Trophoblast cell (in vitro differentiated cells and primary cell): ENCODE data around the gene TMC8.

Experiments used
- DNase-seq, 2 donors: peaks; one replicate each; pipeline ENCODE4 v3.0.0-alpha.2; 2016
- H2AFZ ChIP-seq: 2 replicates; pipeline ENCODE4 v1.6.1; 2013; ENCODE audit warnings: low read length, moderate library complexity, mild to moderate bottlenecking; ENCODE audit not compliant: insufficient read depth, poor library complexity
- H2AK5ac ChIP-seq: 2 replicates; pipeline ENCODE4 v1.6.1; 2013; ENCODE audit warnings: mild to moderate bottlenecking, low read length
- H2BK120ac ChIP-seq: 2 replicates; pipeline ENCODE4 v1.6.1; 2013; ENCODE audit warnings: low read length, mild to moderate bottlenecking, moderate library complexity; ENCODE audit not compliant: insufficient read depth, poor library complexity
- H2BK12ac ChIP-seq: 2 replicates; pipeline ENCODE4 v1.6.1; 2013; ENCODE audit warnings: mild to moderate bottlenecking, low read length, moderate library complexity
- H2BK5ac ChIP-seq: 2 replicates; pipeline ENCODE4 v1.6.1; 2013; ENCODE audit warnings: low read length, low read depth, moderate library complexity, mild to moderate bottlenecking; ENCODE audit not compliant: poor library complexity
- H3K14ac ChIP-seq: 2 replicates; pipeline ENCODE4 v1.6.1; 2013; ENCODE audit warnings: mild to moderate bottlenecking, low read length
- H3K18ac ChIP-seq: 2 replicates; pipeline ENCODE4 v1.6.1; 2013; ENCODE audit warnings: mild to moderate bottlenecking, low read length
- H3K23ac ChIP-seq: 2 replicates; pipeline ENCODE4 v1.6.1; 2013; ENCODE audit warnings: low read length
- H3K27ac ChIP-seq: 2 replicates; pipeline ENCODE4 v1.5.1; 2013; ENCODE audit warnings: low read depth, mild to moderate bottlenecking, inconsistent platforms, low read length, moderate library complexity
- H3K27me3 ChIP-seq: 2 replicates; pipeline ENCODE4 v1.6.1; 2013; ENCODE audit warnings: inconsistent platforms, mild to moderate bottlenecking, low read length, moderate library complexity; ENCODE audit not compliant: insufficient read depth
- H3K36me3 ChIP-seq, 2 experiments: 1 replicate in 1 of 2; 2 replicates in 1 of 2; pipeline ENCODE4 v1.6.1; 2013; ENCODE audit warnings: low read length in 2 of 2, mild to moderate bottlenecking in 2 of 2, moderate library complexity in 1 of 2; ENCODE audit not compliant: insufficient read depth in 2 of 2, control insufficient read depth in 1 of 2
- H3K4ac ChIP-seq: 2 replicates; pipeline ENCODE4 v1.6.1; 2013; ENCODE audit warnings: low read depth, mild to moderate bottlenecking, low read length, moderate library complexity
- H3K4me1 ChIP-seq, 2 experiments: 1 replicate in 1 of 2; 2 replicates in 1 of 2; pipeline ENCODE4 v1.6.1; 2013; ENCODE audit warnings: low read length in 2 of 2, mild to moderate bottlenecking in 2 of 2, moderate library complexity in 1 of 2; ENCODE audit not compliant: insufficient read depth in 2 of 2, control insufficient read depth in 1 of 2
- H3K4me2 ChIP-seq: 2 replicates; pipeline ENCODE4 v1.6.1; 2013; ENCODE audit warnings: inconsistent platforms, mild to moderate bottlenecking, low read length, moderate library complexity
- H3K4me3 ChIP-seq: 2 replicates; pipeline ENCODE4 v1.5.1; 2013; ENCODE audit warnings: mild to moderate bottlenecking, low read depth, low read length, inconsistent platforms
- H3K79me1 ChIP-seq: one replicate; pipeline ENCODE4 v1.6.1; 2013; ENCODE audit warnings: low read length
- H3K79me2 ChIP-seq: 2 replicates; pipeline ENCODE4 v1.6.1; 2013; ENCODE audit warnings: low read length, mild to moderate bottlenecking; ENCODE audit not compliant: control insufficient read depth, insufficient read depth, poor library complexity
- H3K9ac ChIP-seq: 2 replicates; pipeline ENCODE4 v1.6.1; 2013; ENCODE audit warnings: mild to moderate bottlenecking, low read length
- H3K9me3 ChIP-seq: 2 replicates; pipeline ENCODE4 v1.6.1; 2013; ENCODE audit warnings: low read depth, mild to moderate bottlenecking, control low read depth, inconsistent platforms, low read length; ENCODE audit not compliant: insufficient read depth
- H4K12ac ChIP-seq: 2 replicates; pipeline ENCODE4 v1.6.1; 2013; ENCODE audit warnings: low read depth, mild to moderate bottlenecking, low read length, moderate library complexity
- H4K8ac ChIP-seq: 2 replicates; pipeline ENCODE4 v1.6.1; 2013; ENCODE audit warnings: low read depth, mild to moderate bottlenecking, low read length, moderate library complexity
- H4K91ac ChIP-seq: one replicate; pipeline ENCODE4 v1.6.1; 2013; ENCODE audit warnings: low read depth, mild to moderate bottlenecking, low read length, moderate library complexity
- WGBS: extraction: QIAGEN DNeasy Blood & Tissue Kit; methylation state at CpG from one replicate; pipeline ENCODE4 v1.1.7; 2013; ENCODE audit warnings: missing lambda C conversion rate; ENCODE audit not compliant: insufficient read length, insufficient coverage; ENCODE audit errors: extremely low coverage; 5-methylcytosine and 5-hydroxymethylcytosine counted together

Gene TMC8

DNA sequence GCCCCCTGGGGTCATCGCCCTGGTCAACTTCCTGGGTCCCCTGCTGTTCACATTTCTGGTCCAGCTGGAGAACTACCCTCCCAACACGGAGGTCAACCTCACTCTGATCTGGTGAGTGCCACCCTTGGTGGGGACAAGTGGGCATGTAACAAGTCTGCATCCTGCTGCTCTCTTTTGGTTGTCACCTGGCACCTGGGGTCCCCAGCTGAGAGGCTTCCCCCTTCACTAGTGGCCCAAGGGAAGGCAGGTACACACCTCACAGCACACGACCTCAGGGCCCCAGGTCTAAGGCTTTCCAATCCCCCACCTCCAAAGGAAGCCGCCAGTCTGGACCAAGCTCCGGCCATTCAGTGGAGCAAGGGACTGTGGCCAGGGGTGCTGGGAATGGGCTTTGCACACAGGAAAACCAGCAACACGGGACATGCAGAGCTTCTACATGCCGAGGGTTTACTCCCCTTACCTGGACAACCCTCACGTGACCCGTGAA lies 4.4 kb downstream of the TMC8 start:
- no peak overlapping the region for H2BK12ac ChIP-seq
- H3K36me3 ChIP-seq: no peaks in the 10 kb centered on the region
- no peak overlapping the region for H2BK5ac ChIP-seq
- H3K79me1 ChIP-seq: no peaks in the 10 kb centered on the region
- no peak overlapping the region for H3K4me2 ChIP-seq
- no peak overlapping the region for H3K14ac ChIP-seq
- no peak overlapping the region for H3K23ac ChIP-seq
- peaks cover 0 to 6% of the 10 kb centered on the region in 2 experiments for H3K4me1 ChIP-seq
- H3K27me3 ChIP-seq: no peaks in the 10 kb centered on the region
- DNase-seq: no peak
- H2BK120ac ChIP-seq: no peak overlapping the region
- no CpG with 5 or more reads among the region's 9 CpGs for WGBS
- H3K9me3 ChIP-seq: no peaks in the 10 kb centered on the region
- H2AK5ac ChIP-seq: no peak overlapping the region
- no peak overlapping the region for H4K8ac ChIP-seq
- H3K9ac ChIP-seq: no peak overlapping the region
- no peak overlapping the region for H2AFZ ChIP-seq
- no peak overlapping the region for H4K12ac ChIP-seq
- no peak overlapping the region for H3K4me3 ChIP-seq
- H3K4ac ChIP-seq: no peak overlapping the region
- no peak overlapping the region for H3K27ac ChIP-seq
- no peaks in the 10 kb centered on the region for H3K79me2 ChIP-seq
- H4K91ac ChIP-seq: no peak overlapping the region
- no peak overlapping the region for H3K18ac ChIP-seq

DNA sequence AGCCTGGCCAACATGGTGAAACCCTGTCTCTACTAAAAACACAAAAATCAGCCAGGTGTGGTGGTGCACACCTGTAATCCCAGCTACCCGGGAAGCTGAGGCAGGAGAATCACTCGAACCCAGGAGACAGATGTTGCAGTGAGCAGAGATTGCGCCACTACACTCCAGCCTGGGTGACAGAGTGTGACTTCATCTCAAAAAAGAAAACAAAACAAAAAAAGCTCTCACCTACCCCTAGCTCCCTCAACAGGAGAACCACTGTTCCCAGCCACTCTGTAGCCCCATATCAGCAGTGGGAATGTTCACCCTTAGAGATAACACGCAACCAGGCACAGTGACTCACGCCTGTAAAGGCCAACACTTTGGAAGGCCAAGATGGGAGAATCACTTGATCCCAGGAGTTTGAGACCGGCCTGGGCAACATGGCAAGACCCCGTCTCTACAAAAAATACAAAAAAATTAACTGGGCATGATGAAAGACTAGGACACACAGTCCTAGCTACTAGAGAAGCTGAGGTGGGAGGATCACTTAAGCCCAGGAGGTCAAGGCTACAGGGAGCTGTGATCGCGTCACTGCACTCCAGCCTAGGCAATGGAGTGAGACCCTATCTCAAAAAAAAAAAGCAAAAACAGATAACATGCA lies 5.4 kb downstream of the TMC8 start:
- H3K9ac ChIP-seq: no peak overlapping the region
- H2BK120ac ChIP-seq: no peak overlapping the region
- no peak overlapping the region for H4K8ac ChIP-seq
- H2AK5ac ChIP-seq: no peak overlapping the region
- H3K9me3 ChIP-seq: peaks cover 4% of the 10 kb centered on the region
- no peaks in the 10 kb centered on the region for H3K36me3 ChIP-seq
- no peak overlapping the region for H3K23ac ChIP-seq
- no peaks in the 10 kb centered on the region for H3K79me2 ChIP-seq
- no peak overlapping the region for H3K18ac ChIP-seq
- H3K4me1 ChIP-seq: peaks cover 0 to 6% of the 10 kb centered on the region in 2 experiments
- H3K27ac ChIP-seq: no peak overlapping the region
- no peak overlapping the region for H4K91ac ChIP-seq
- no peak overlapping the region for H4K12ac ChIP-seq
- H3K14ac ChIP-seq: no peak overlapping the region
- H3K4me2 ChIP-seq: no peak overlapping the region
- no peak overlapping the region for H2BK5ac ChIP-seq
- no peak overlapping the region for H2BK12ac ChIP-seq
- H2AFZ ChIP-seq: no peak overlapping the region
- no peaks in the 10 kb centered on the region for H3K27me3 ChIP-seq
- no CpG with 5 or more reads among the region's 9 CpGs for whole genome bisulfite sequencing
- peak in 1 of 2 donors; percentile 40 for DNase-seq
- H3K4ac ChIP-seq: no peak overlapping the region
- H3K4me3 ChIP-seq: no peak overlapping the region
- no peaks in the 10 kb centered on the region for H3K79me1 ChIP-seq

DNA sequence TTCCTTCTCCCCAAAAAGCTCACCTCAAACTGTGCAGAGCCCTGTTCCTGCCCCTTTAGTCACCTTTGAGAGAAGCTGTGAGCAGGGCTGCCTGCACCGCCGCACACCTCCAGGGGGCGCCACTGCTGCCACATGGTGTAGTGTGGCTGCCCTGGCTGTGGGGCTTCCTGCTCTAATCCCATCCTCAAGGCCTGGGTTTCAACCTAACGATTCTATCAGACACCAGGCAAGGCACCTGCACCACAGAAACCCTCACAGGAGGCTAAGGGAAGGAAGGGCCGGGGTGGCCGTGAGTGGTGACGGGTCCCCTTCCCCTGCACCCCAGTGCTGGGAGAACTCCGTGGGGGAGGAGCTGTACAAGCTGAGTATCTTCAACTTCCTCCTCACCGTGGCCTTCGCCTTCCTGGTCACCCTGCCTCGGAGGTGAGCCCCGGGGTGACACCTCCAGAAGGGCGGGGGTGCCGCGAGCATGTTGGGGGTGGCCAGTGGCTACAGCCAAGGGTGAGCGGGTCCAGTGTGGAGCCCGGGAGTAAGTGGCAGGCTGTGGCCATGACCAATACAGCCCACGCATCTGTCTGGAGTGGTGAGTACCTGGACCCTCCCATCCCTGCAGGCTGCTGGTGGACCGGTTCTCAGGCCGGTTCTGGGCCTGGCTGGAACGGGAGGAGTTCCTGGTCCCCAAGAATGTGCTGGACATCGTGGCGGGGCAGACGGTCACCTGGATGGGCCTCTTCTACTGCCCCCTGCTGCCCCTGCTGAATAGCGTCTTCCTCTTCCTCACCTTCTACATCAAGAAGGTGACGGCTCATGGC lies 7.0 kb downstream of the TMC8 start:
- H3K79me1 ChIP-seq: no peaks in the 10 kb centered on the region
- no peak overlapping the region for H4K12ac ChIP-seq
- H3K14ac ChIP-seq: no peak overlapping the region
- H3K9ac ChIP-seq: no peak overlapping the region
- H2BK120ac ChIP-seq: no peak overlapping the region
- no peak overlapping the region for H3K18ac ChIP-seq
- no peak overlapping the region for H2BK12ac ChIP-seq
- no peaks in the 10 kb centered on the region for H3K4me1 ChIP-seq
- H2AK5ac ChIP-seq: no peak overlapping the region
- no peak overlapping the region for H2BK5ac ChIP-seq
- H3K4me2 ChIP-seq: no peak overlapping the region
- H3K79me2 ChIP-seq: no peaks in the 10 kb centered on the region
- DNase-seq: no peak
- no peak overlapping the region for H4K91ac ChIP-seq
- no peak overlapping the region for H3K27ac ChIP-seq
- H4K8ac ChIP-seq: no peak overlapping the region
- H3K4me3 ChIP-seq: no peak overlapping the region
- H3K4ac ChIP-seq: no peak overlapping the region
- H3K27me3 ChIP-seq: no peaks in the 10 kb centered on the region
- WGBS: no CpG with 5 or more reads among the region's 26 CpGs
- no peaks in the 10 kb centered on the region for H3K36me3 ChIP-seq
- H3K23ac ChIP-seq: no peak overlapping the region
- no peak overlapping the region for H2AFZ ChIP-seq
- H3K9me3 ChIP-seq: peaks cover 4% of the 10 kb centered on the region

DNA sequence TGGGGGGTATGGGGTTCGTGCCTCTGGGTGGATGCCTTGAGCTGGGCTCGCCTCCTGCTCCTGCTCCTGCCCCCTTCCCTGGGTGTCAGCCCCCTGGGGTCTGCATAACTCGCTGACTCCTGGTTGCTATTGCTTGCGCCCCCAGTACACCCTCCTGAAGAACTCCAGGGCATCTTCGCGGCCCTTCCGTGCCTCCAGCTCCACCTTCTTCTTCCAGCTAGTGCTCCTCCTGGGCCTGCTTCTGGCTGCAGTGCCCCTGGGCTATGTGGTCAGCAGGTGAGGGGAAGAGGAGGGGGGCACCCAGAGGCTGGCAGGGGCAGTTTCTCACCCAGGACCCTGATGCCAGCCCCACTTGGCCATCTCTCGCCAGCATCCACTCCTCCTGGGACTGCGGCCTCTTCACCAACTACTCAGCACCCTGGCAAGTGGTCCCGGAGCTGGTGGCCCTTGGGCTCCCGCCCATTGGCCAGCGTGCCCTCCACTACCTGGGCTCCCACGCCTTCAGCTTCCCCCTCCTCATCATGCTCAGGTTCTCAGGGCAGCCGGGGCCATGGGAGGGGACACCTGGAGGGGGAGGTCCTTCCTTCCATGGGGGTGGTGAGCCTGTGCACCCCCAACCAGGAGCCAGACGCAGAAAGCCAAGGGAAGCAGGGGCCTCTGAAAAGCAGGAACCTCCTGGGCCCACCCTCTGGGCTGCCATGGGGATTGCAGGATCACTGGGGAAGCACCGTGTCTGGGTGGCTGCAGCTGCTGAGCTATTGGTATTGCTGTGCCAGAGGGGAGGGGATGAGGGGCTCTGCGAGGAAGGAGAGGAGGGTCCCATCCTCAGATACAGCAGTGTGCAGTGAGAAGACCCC lies 7.9 kb downstream of the TMC8 start:
- Histone ChIP-seq H3K4me2 (no peak overlapping the region), H3K14ac (no peak overlapping the region), H4K12ac (no peak overlapping the region), H3K23ac (no peak overlapping the region), H3K4me1 (no peaks in the 10 kb centered on the region), H4K91ac (no peak overlapping the region), H3K79me1 (no peaks in the 10 kb centered on the region), H3K18ac (no peak overlapping the region), H3K4ac (no peak overlapping the region), H2AFZ (no peak overlapping the region), H2AK5ac (no peak overlapping the region), H3K27ac (no peak overlapping the region), H2BK120ac (no peak overlapping the region), H2BK5ac (no peak overlapping the region), H3K9me3 (peaks cover 4% of the 10 kb centered on the region), H3K79me2 (no peaks in the 10 kb centered on the region), H3K27me3 (no peaks in the 10 kb centered on the region), H3K36me3 (no peaks in the 10 kb centered on the region), H3K4me3 (peak overlapping the region; percentile 34), H4K8ac (no peak overlapping the region), H2BK12ac (no peak overlapping the region), H3K9ac (no peak overlapping the region)
- no CpG with 5 or more reads among the region's 17 CpGs for WGBS
- no peak for DNase-seq
